Thymus (tissue), 11 donors: ENCODE data around the gene RIT1. TPM values are rescaled to one million over a fixed set of nuclear protein-coding genes. Genes with fewer than 3 reads are reported as not detected.
"Not testable (repeated sequence)": the region's sequence is repeated elsewhere in the genome, so short reads cannot be mapped to it uniquely, and the experiment has no call there.

ENCODE experiments used
- DNase-seq, 9 donors: peaks; one replicate each; pipeline ENCODE4 v3.0.0-alpha.2; 2013; ENCODE audit warnings: low spot score in 9 of 9, low read depth in 6 of 9, missing footprints in 1 of 9
- H3K27ac ChIP-seq, 2 donors: one replicate each; pipeline ENCODE4 v1.5.1; 2013; ENCODE audit warnings: control low read depth in 1 of 2, low read depth in 1 of 2, low read length in 1 of 2, mild to moderate bottlenecking in 1 of 2, moderate library complexity in 1 of 2
- H3K27me3 ChIP-seq, 2 donors: one replicate each; pipeline ENCODE4 v1.5.1; 2013; ENCODE audit warnings: low read length in 1 of 2; ENCODE audit not compliant: control insufficient read depth in 2 of 2, insufficient read depth in 1 of 2
- H3K36me3 ChIP-seq, 2 donors: one replicate each; pipeline ENCODE4 v1.5.1; 2013; ENCODE audit warnings: low read length in 1 of 2, mild to moderate bottlenecking in 1 of 2, moderate library complexity in 1 of 2; ENCODE audit not compliant: control insufficient read depth in 2 of 2, insufficient read depth in 2 of 2
- H3K4me1 ChIP-seq, 2 donors: one replicate each; pipeline ENCODE4 v1.5.1; 2013; ENCODE audit warnings: low read length in 2 of 2; ENCODE audit not compliant: control insufficient read depth in 2 of 2, insufficient read depth in 2 of 2
- H3K4me3 ChIP-seq, 2 donors: one replicate each; pipeline ENCODE4 v1.5.1; 2013; ENCODE audit warnings: low read length in 2 of 2, control low read depth in 1 of 2, mild to moderate bottlenecking in 1 of 2
- H3K9me3 ChIP-seq, 2 donors: one replicate each; pipeline ENCODE4 v1.5.1; 2013; ENCODE audit warnings: low read length in 1 of 2, mild to moderate bottlenecking in 1 of 2; ENCODE audit not compliant: control insufficient read depth in 2 of 2, insufficient read depth in 1 of 2
- WGBS: extraction: QIAGEN DNeasy Blood & Tissue Kit; methylation state at CpG from one replicate; pipeline ENCODE4 v1.1.7; 2013; 5-methylcytosine and 5-hydroxymethylcytosine counted together
- polyA plus RNA-seq: library from polyadenylated mRNA; stranded (reverse); fragments of 200-250 nt; gene quantifications from one replicate; pipeline ENCODE4 v1.2.3, GENCODE V29; 2013
- total RNA-seq: library from RNA; stranded (reverse); fragments of 120-200 nt; gene quantifications from one replicate; pipeline ENCODE4 v1.2.4, GENCODE V29; 2013
- donor health status: healthy.

RIT1 gene
- total and polyA plus RNA-seq, 2 donors = 17.2 to 24.4 TPM

DNA sequence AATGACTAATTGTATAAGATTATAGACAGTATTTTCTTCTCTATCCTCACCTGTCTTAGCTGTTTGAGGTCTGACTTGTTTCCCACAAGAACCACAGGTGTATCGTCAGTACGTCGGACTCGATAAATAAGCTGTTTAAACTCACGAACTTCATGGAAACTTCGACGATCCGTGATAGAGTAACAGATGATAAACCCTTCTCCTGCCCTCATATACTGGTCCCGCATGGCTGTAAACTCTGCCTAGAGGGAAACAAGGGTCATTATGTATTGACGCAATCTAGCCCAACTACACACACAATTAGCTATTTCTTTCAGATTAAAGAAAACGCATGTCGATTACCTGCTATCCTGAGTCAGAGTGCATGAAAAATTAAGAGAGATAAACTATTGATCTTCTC lies 6.9 kb downstream of the RIT1 start:
- 98% methylated on average over 12 of the region's 12 CpGs for WGBS
- no peaks in the 10 kb centered on the region for H3K9me3 ChIP-seq
- peaks cover 70 to 75% of the 10 kb centered on the region in 2 donors for H3K36me3 ChIP-seq
- no peaks in the 10 kb centered on the region for H3K27me3 ChIP-seq
- no peaks in the 10 kb centered on the region for H3K4me1 ChIP-seq
- no peak for DNase-seq
- H3K27ac ChIP-seq = no peak overlapping the region
- no peak overlapping the region for H3K4me3 ChIP-seq

- Histone ChIP-seq H3K27ac (no peak overlapping the region), H3K4me1 (no peaks in the 10 kb centered on the region), H3K36me3 (peaks cover 56 to 64% of the 10 kb centered on the region in 2 donors), H3K4me3 (no peak overlapping the region), H3K9me3 (no peaks in the 10 kb centered on the region), H3K27me3 (no peaks in the 10 kb centered on the region)
- DNase-seq = no peak
- WGBS = 98% methylated on average over 4 of the region's 4 CpGs
Observed at GRCh38 chr1:155900161-155900560, 11.0 kb downstream of the RIT1 start.

GRCh38 chr1:155899683-155900082 lies 11.5 kb downstream of the RIT1 start:
- over 99% methylated on average over 2 of the region's 2 CpGs for WGBS
- H3K4me1 ChIP-seq = no peaks in the 10 kb centered on the region
- no peak overlapping the region for H3K4me3 ChIP-seq
- H3K27ac ChIP-seq = no peak overlapping the region
- DNase-seq = no peak
- no peaks in the 10 kb centered on the region for H3K9me3 ChIP-seq
- no peaks in the 10 kb centered on the region for H3K27me3 ChIP-seq
- peaks cover 52 to 59% of the 10 kb centered on the region in 2 donors for H3K36me3 ChIP-seq

DNA sequence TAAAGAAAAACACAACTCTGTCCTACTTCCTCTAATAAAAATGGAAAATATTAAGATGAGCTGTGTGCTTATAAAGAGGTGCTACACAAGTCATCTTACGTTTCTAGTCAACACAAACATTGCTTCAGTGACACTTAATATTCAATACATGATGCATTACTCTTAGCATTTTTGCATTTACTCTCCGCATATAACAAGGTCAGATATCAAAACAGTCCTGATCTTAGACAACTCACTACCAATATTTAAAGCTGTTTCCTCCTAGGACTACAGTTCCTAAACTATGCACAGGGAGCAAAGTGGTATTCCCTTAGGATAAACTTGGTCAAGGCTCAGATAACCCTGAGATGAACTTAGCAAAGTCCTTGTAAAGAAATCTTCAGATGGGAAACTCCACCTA lies 12.3 kb downstream of the RIT1 start:
- peaks cover 0 to 2% of the 10 kb centered on the region in 2 donors for H3K4me1 ChIP-seq
- H3K27ac ChIP-seq = no peak overlapping the region
- no peaks in the 10 kb centered on the region for H3K27me3 ChIP-seq
- peaks cover 44 to 51% of the 10 kb centered on the region in 2 donors for H3K36me3 ChIP-seq
- no peak for DNase-seq
- WGBS = 94% methylated on average over 2 of the region's 2 CpGs
- H3K4me3 ChIP-seq = no peak overlapping the region
- H3K9me3 ChIP-seq = no peaks in the 10 kb centered on the region

- Histone ChIP-seq H3K4me1 (peaks cover 2 to 9% of the 10 kb centered on the region in 2 donors), H3K4me3 (no peak overlapping the region), H3K27ac (no peak overlapping the region), H3K27me3 (no peaks in the 10 kb centered on the region), H3K9me3 (no peaks in the 10 kb centered on the region), H3K36me3 (peaks cover 39 to 47% of the 10 kb centered on the region in 2 donors)
- no peak for DNase-seq
- 96% methylated on average over 1 of the region's 1 CpG for WGBS
Observed at GRCh38 chr1:155897746-155898145, 13.4 kb downstream of the RIT1 start.

DNA sequence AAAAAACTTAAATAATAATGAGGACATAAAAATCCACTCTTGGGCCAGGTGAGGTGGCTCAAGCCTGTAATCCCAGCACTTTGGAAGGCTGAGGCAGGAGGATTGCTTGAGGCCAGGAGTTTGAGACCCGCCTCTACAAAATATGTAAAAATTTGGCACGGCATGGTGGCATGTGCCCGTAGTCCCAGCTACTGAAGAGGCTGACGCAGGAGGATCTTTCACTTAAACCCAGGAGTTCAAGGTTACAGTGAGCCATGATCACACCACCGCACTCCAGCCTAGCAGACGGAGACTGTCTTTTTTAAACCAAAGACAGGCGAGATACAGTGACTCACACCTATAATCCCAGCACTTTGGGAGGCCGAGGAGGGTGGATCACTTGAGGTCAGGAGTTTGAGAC lies 14.7 kb downstream of the RIT1 start:
- 98% methylated on average over 8 of the region's 8 CpGs for WGBS
- not testable (repeated sequence) for H3K4me1 ChIP-seq, H3K9me3 ChIP-seq, H3K4me3 ChIP-seq, H3K27ac ChIP-seq, H3K27me3 ChIP-seq, DNase-seq
- H3K36me3 ChIP-seq = peaks cover 31 to 44% of the 10 kb centered on the region in 2 donors

- not testable (repeated sequence) for H3K4me1 ChIP-seq, H3K27ac ChIP-seq, H3K27me3 ChIP-seq, DNase-seq, H3K9me3 ChIP-seq, H3K4me3 ChIP-seq
- H3K36me3 ChIP-seq = peaks cover 23 to 35% of the 10 kb centered on the region in 2 donors
- WGBS = 97% methylated on average over 6 of the region's 6 CpGs
Observed at GRCh38 chr1:155895617-155896016, 15.5 kb downstream of the RIT1 start.

DNA sequence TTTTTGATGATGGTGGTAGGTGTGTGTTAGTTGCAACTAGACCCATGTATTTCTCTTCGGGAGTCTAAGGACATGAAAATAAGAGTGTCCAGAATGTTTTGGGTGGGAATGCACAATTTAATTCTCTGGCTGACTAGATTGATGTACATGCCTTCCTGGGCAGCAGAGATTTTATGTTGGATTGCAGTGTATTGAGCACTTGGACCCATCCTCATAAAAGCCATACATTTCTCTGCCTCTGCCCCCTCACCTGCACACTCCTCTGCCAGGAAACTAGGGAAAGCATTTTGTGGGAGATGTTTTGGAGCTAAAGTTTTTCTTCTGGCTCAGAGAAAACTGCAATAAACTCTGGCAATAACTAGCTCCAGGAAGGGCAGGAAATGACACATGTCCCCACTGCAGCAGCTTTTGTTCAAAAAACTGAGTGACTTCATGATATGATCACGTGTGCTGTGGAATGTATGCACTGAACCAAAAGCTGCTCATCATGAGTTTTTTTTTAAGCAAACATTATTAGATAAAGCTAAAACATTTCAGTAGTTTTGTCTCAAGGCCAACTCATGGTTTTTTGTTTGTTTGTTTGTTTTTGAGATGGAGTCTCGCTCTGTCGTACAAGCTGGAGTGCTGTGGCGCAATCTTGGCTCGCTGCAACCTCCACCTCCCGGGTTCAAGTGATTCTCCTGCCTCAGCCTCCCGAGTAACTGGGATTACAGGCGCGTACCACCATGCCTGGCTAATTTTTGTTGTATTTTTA lies 17.6 kb downstream of the RIT1 start:
- no peaks in the 10 kb centered on the region for H3K9me3 ChIP-seq
- 83% methylated on average over 10 of the region's 10 CpGs for WGBS
- peaks cover 2 to 9% of the 10 kb centered on the region in 2 donors for H3K4me1 ChIP-seq
- H3K4me3 ChIP-seq = no peak overlapping the region
- peak in 5 of 9 donors; percentile 24 to 70 (median 38) for DNase-seq
- peak overlapping the region; percentile 73 to 76 for H3K27ac ChIP-seq
- H3K36me3 ChIP-seq = peaks cover 4 to 16% of the 10 kb centered on the region in 2 donors
- H3K27me3 ChIP-seq = no peaks in the 10 kb centered on the region

DNA sequence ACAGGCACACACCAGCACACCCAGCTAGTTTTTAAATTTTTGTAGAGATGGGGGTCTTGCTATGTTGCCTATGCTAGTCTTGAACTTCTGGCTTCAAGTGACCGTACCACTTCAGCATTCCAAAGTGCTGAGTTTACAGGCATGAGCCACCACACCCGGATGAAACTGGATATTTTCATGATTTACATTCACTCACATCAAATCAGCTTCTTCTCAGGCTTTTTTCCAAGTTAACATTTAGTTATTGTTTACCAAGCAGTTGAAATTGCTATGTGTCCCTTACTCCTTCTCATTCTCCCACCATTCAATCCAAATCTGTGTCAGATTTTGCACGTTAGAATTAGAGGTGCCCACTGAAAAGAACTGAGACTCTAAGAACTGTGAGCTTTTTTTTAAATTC lies 18.4 kb downstream of the RIT1 start:
- Histone ChIP-seq H3K4me3 (no peak overlapping the region), H3K27ac (peak overlapping the region; percentile 73 to 76), H3K36me3 (peaks cover 4 to 14% of the 10 kb centered on the region in 2 donors), H3K27me3 (no peaks in the 10 kb centered on the region), H3K9me3 (no peaks in the 10 kb centered on the region), H3K4me1 (peaks cover 2 to 9% of the 10 kb centered on the region in 2 donors)
- WGBS = 91% methylated on average over 3 of the region's 3 CpGs
- no peak for DNase-seq
